ENCODE results near the gene SDK1.

SDK1 gene

GRCh38 chr7:3762146-3762831 is 461.2 kb downstream of the SDK1 start:
- no peak for TF ChIP-seq MYC (IDR thresholded peaks at IDR 0.05; ENCODE audit: low read depth, low read length)
- no peak for TF ChIP-seq POLR2A (IDR thresholded peaks at IDR 0.05; ENCODE audit: extremely low read depth, insufficient read length)
- TF ChIP-seq MAX (IDR thresholded peaks at IDR 0.05; ENCODE audit: low read depth, low read length) = no peak
- no peak overlapping the region for H3K4me3 ChIP-seq (ENCODE audit: low read depth, low read length)
- no peak for DNase-seq (ENCODE audit: low read depth)

- TF ChIP-seq POLR2A (IDR thresholded peaks at IDR 0.05; ENCODE audit: extremely low read depth, insufficient read length) (no peak), CTCF (IDR thresholded peaks at IDR 0.05; ENCODE audit: low read depth, low read length) (no peak), MYC (IDR thresholded peaks at IDR 0.05; ENCODE audit: low read depth, low read length) (no peak), MAX (IDR thresholded peaks at IDR 0.05; ENCODE audit: low read depth, low read length) (no peak)
- no peak overlapping the region for H3K4me3 ChIP-seq (ENCODE audit: low read depth, low read length)
- DNase-seq (ENCODE audit: low read depth) = no peak
These were observed 467.1 kb downstream of the SDK1 start for GRCh38 chr7:3767917-3768777.

- DNase-seq (ENCODE audit: low read depth) = no peak
- no peak overlapping the region for H3K4me3 ChIP-seq (ENCODE audit: low read depth, low read length)
- no peak for TF ChIP-seq CTCF (IDR thresholded peaks at IDR 0.05; ENCODE audit: low read depth, low read length)
- no peak for TF ChIP-seq POLR2A (IDR thresholded peaks at IDR 0.05; ENCODE audit: extremely low read depth, insufficient read length)
- no peak for TF ChIP-seq MYC (IDR thresholded peaks at IDR 0.05; ENCODE audit: low read depth, low read length)
- TF ChIP-seq MAX (IDR thresholded peaks at IDR 0.05; ENCODE audit: low read depth, low read length) = no peak
These were observed 470.9 kb downstream of the SDK1 start for GRCh38 chr7:3771906-3772305.

GRCh38 chr7:3778345-3778744 is 477.3 kb downstream of the SDK1 start:
- no peak overlapping the region for H3K4me3 ChIP-seq (ENCODE audit: low read depth, low read length)

GRCh38 chr7:3780016-3780415 is 479.0 kb downstream of the SDK1 start:
- DNase-seq (ENCODE audit: low read depth) = no peak
- TF ChIP-seq CTCF (IDR thresholded peaks at IDR 0.05; ENCODE audit: low read depth, low read length) (no peak), POLR2A (IDR thresholded peaks at IDR 0.05; ENCODE audit: extremely low read depth, insufficient read length) (no peak), MYC (IDR thresholded peaks at IDR 0.05; ENCODE audit: low read depth, low read length) (no peak), MAX (IDR thresholded peaks at IDR 0.05; ENCODE audit: low read depth, low read length) (no peak)
- H3K4me3 ChIP-seq (ENCODE audit: low read depth, low read length) = no peak overlapping the region

More at GRCh38 chr7:3778345-3778744, 477.3 kb downstream of the SDK1 start:
- DNase-seq (ENCODE audit: low read depth) = no peak
- TF ChIP-seq MYC (IDR thresholded peaks at IDR 0.05; ENCODE audit: low read depth, low read length) (no peak), CTCF (IDR thresholded peaks at IDR 0.05; ENCODE audit: low read depth, low read length) (no peak), MAX (IDR thresholded peaks at IDR 0.05; ENCODE audit: low read depth, low read length) (no peak), POLR2A (IDR thresholded peaks at IDR 0.05; ENCODE audit: extremely low read depth, insufficient read length) (no peak)

GRCh38 chr7:3780525-3780924 is 479.5 kb downstream of the SDK1 start:
- no peak overlapping the region for H3K4me3 ChIP-seq (ENCODE audit: low read depth, low read length)
- TF ChIP-seq CTCF (IDR thresholded peaks at IDR 0.05; ENCODE audit: low read depth, low read length) = no peak
- no peak for TF ChIP-seq POLR2A (IDR thresholded peaks at IDR 0.05; ENCODE audit: extremely low read depth, insufficient read length)
- TF ChIP-seq MAX (IDR thresholded peaks at IDR 0.05; ENCODE audit: low read depth, low read length) = no peak
- TF ChIP-seq MYC (IDR thresholded peaks at IDR 0.05; ENCODE audit: low read depth, low read length) = no peak
- DNase-seq (ENCODE audit: low read depth) = no peak

All from NB4 (cell line).